HUDEP-2 (cell line): ENCODE data around the gene GMPPB.

Experiments
- DNase-seq, 76 experiments: peaks; one replicate each; lab custom pipeline; 2025; ENCODE audit not compliant: unreplicated experiment in 76 of 76; lab: John Stamatoyannopoulos, UW

Gene GMPPB

DNA sequence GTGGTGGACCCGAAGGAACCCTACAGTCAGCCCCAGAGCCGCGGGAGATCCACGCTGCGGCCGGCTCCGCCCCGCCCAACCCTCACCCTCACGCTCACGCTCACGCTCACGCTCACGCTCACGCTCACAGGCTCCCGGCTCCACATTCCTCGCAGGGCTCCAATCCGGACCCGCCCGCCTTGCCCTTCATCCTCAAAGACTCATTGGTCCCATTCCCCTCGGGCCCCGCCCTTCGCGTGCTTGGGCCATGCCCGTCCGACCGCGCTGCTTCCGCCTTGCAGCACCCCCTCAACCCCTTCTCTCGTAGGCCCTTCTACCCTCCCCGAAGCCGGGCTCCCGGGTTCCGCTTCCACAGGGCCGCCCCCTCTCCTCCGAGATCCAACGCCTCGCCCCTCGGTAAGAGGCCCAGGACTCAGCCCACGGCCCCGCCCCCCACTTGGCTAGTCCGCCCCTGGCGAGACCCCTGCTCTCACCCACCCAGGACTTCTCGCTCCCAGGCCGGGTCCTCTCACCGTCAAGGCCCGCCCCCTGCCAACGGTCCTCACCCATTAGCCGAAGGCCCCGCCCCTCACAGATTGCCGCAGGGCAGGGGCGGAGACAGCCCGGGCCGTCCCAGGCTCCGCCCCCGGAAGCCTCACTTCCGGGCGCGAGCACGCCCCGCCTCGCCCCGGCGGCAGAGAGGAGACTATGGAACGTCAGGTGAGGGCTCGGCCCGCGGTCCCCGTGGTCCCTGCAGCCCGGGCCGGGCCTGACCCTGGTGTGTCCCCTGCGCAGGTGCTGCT lies 49.8 kb downstream of the GMPPB start, which contains the start of gene APEH:
APEH (plus strand) TSS at position 637 of the 782 bp plus-strand sequence; CDS start at position 688, 51 bp downstream.
- no peak for DNase-seq

DNA sequence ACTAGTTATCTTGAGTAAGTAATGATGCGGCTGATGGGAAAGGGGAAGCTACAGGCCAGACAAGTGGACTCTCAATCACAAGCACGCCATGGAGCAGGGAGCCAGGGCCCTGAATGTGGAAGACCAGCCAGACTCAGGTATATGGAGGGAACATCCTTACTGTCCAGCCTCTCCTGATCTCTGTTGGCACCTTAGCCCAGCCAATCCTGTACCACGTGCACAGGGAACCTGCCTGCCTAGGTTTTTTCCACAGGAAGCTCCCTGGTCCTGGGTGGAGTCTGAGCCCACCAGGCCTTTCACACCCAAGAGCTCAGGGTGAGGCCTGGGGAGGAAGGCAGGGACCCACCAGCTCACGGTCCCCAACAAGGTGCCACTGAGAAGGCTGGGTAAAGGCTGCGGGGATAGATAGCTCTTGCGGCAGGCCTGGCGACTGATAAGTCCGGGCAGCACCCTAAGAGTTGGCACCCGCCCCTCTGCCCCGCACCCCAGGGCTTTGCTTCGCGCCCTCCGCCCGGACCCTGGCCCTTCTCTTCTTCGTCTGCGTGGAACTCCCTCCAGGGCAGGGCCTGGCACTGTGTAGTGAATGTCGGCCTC lies 50.5 kb downstream of the GMPPB start:
- no peak for DNase-seq

GRCh38 chr3:49671291-49672288 lies 52.2 kb downstream of the GMPPB start:
- DNase-seq: no peak

DNA sequence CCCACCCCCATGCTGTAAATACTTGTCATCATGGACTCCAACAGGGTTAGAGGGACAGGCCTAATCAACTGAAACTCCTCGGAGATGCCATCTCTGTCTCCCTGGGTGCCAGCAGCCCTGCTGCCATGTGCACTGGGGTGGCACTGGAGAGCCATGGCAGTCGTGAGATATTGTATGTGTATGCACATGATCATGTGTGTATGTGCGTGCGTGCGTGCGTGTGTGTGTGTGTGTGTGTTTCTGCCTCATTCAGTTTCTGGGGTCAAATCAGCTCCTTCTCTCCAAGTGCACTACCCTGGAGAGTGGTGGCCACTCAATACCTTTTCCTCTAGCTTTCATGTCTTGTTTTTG lies 52.8 kb downstream of the GMPPB start:
- DNase-seq: no peak
